ENCODE data around the gene IQSEC1.

IQSEC1 gene

GRCh38 chr3:12905316-12906071 is 167.7 kb downstream of the IQSEC1 start:
- TF ChIP-seq CTCF (IDR thresholded peaks at IDR 0.05; ENCODE audit: poor library complexity, severe bottlenecking) = no peak
- Histone ChIP-seq H3K4me1 (ENCODE audit: insufficient read depth, poor library complexity, severe bottlenecking) (no peaks in the 10 kb centered on the region), H3K4me3 (ENCODE audit: severe bottlenecking) (no peak overlapping the region), H3K36me3 (ENCODE audit: low read depth) (no peaks in the 10 kb centered on the region), H3K27me3 (ENCODE audit: insufficient read depth, poor library complexity, severe bottlenecking) (no peaks in the 10 kb centered on the region), H3K9me3 (ENCODE audit: severe bottlenecking) (no peaks in the 10 kb centered on the region), H3K27ac (ENCODE audit: poor library complexity, severe bottlenecking) (no peak overlapping the region)
- no peak for ATAC-seq (ENCODE audit: low read depth)
- no peak for DNase-seq (ENCODE audit: low spot score)

- ATAC-seq (ENCODE audit: low read depth) = no peak
- Histone ChIP-seq H3K9me3 (ENCODE audit: severe bottlenecking) (no peaks in the 10 kb centered on the region), H3K4me3 (ENCODE audit: severe bottlenecking) (no peak overlapping the region), H3K36me3 (ENCODE audit: low read depth) (no peaks in the 10 kb centered on the region), H3K27me3 (ENCODE audit: insufficient read depth, poor library complexity, severe bottlenecking) (no peaks in the 10 kb centered on the region), H3K27ac (ENCODE audit: poor library complexity, severe bottlenecking) (no peak overlapping the region), H3K4me1 (ENCODE audit: insufficient read depth, poor library complexity, severe bottlenecking) (no peaks in the 10 kb centered on the region)
- no peak for DNase-seq (ENCODE audit: low spot score)
- TF ChIP-seq CTCF (IDR thresholded peaks at IDR 0.05; ENCODE audit: poor library complexity, severe bottlenecking) = no peak
These were observed 168.3 kb downstream of the IQSEC1 start for GRCh38 chr3:12904951-12905315.

- no peaks in the 10 kb centered on the region for H3K9me3 ChIP-seq (ENCODE audit: severe bottlenecking)
- H3K27ac ChIP-seq (ENCODE audit: poor library complexity, severe bottlenecking) = no peak overlapping the region
- H3K4me3 ChIP-seq (ENCODE audit: severe bottlenecking) = no peak overlapping the region
- DNase-seq (ENCODE audit: low spot score) = no peak
- no peaks in the 10 kb centered on the region for H3K4me1 ChIP-seq (ENCODE audit: insufficient read depth, poor library complexity, severe bottlenecking)
- ATAC-seq (ENCODE audit: low read depth) = no peak
- TF ChIP-seq CTCF (IDR thresholded peaks at IDR 0.05; ENCODE audit: poor library complexity, severe bottlenecking) = no peak
- no peaks in the 10 kb centered on the region for H3K36me3 ChIP-seq (ENCODE audit: low read depth)
- no peaks in the 10 kb centered on the region for H3K27me3 ChIP-seq (ENCODE audit: insufficient read depth, poor library complexity, severe bottlenecking)
These were observed 169.3 kb downstream of the IQSEC1 start for GRCh38 chr3:12903881-12904280.

- H3K4me1 ChIP-seq (ENCODE audit: insufficient read depth, poor library complexity, severe bottlenecking) = no peaks in the 10 kb centered on the region
- no peaks in the 10 kb centered on the region for H3K36me3 ChIP-seq (ENCODE audit: low read depth)
- no peak for DNase-seq (ENCODE audit: low spot score)
- H3K27me3 ChIP-seq (ENCODE audit: insufficient read depth, poor library complexity, severe bottlenecking) = no peaks in the 10 kb centered on the region
- no peaks in the 10 kb centered on the region for H3K9me3 ChIP-seq (ENCODE audit: severe bottlenecking)
- ATAC-seq (ENCODE audit: low read depth) = no peak
- TF ChIP-seq CTCF (IDR thresholded peaks at IDR 0.05; ENCODE audit: poor library complexity, severe bottlenecking) = no peak
- H3K27ac ChIP-seq (ENCODE audit: poor library complexity, severe bottlenecking) = no peak overlapping the region
- H3K4me3 ChIP-seq (ENCODE audit: severe bottlenecking) = no peak overlapping the region
These were observed 170.0 kb downstream of the IQSEC1 start for GRCh38 chr3:12903000-12903800.

Data from RWPE2 (cell line).